HEK293 (cell line): Measurements from ENCODE around the gene IL1RAP.
A peak's percentile ranks its signal among the peaks of the same experiment; 100 is the strongest.

Source experiments
- EGR2 ChIP-seq: fragments of 450-650 bp; formaldehyde crosslinking; IDR thresholded peaks from 2 replicates; pipeline ENCODE4 v1.5.1; 2016; ENCODE audit warnings: low read depth, missing biosample characterization, missing genetic modification characterization
- ZNF324 ChIP-seq: fragments of 450-650 bp; formaldehyde crosslinking; IDR thresholded peaks from 2 replicates; pipeline ENCODE4 v1.5.1; 2016; ENCODE audit warnings: missing biosample characterization, missing genetic modification characterization
- ZNF530 ChIP-seq: fragments of 450-650 bp; formaldehyde crosslinking; IDR thresholded peaks from 2 replicates; pipeline ENCODE4 v1.5.1; 2016; ENCODE audit warnings: low read depth, missing biosample characterization, missing genetic modification characterization
- ZNF560 ChIP-seq: fragments of 450-650 bp; formaldehyde crosslinking; IDR thresholded peaks from 2 replicates; pipeline ENCODE4 v1.5.1; 2017; ENCODE audit warnings: missing biosample characterization, missing genetic modification characterization, borderline replicate concordance
- ZNF658 ChIP-seq: fragments of 450-650 bp; formaldehyde crosslinking; IDR thresholded peaks from 2 replicates; pipeline ENCODE4; 2016; ENCODE audit warnings: missing biosample characterization, missing genetic modification characterization
- ZNF837 ChIP-seq: fragments of 450-650 bp; formaldehyde crosslinking; IDR thresholded peaks from 2 replicates; pipeline ENCODE4 v1.5.1; 2016; ENCODE audit warnings: missing biosample characterization, missing genetic modification characterization
- TF ChIP-seq, protein P1 (sequence below): fragments of 450-650 bp; formaldehyde crosslinking; IDR thresholded peaks from 2 replicates; pipeline ENCODE4 v1.5.1; 2016; ENCODE audit warnings: missing biosample characterization, missing genetic modification characterization
- TF ChIP-seq, protein P2 (sequence below): fragments of 450-650 bp; formaldehyde crosslinking; IDR thresholded peaks from 2 replicates; pipeline ENCODE4 v1.5.1; 2016; ENCODE audit warnings: missing biosample characterization, missing genetic modification characterization
- TF ChIP-seq, protein P3 (sequence below): fragments of 450-650 bp; formaldehyde crosslinking; IDR thresholded peaks from 2 replicates; pipeline ENCODE4 v1.5.1; 2016; ENCODE audit warnings: missing biosample characterization, missing genetic modification characterization
- TF ChIP-seq, protein P4 (sequence below): fragments of 450-650 bp; formaldehyde crosslinking; IDR thresholded peaks from 2 replicates; pipeline ENCODE4 v1.5.0; 2017; ENCODE audit warnings: missing biosample characterization, missing genetic modification characterization, borderline replicate concordance

DNA sequence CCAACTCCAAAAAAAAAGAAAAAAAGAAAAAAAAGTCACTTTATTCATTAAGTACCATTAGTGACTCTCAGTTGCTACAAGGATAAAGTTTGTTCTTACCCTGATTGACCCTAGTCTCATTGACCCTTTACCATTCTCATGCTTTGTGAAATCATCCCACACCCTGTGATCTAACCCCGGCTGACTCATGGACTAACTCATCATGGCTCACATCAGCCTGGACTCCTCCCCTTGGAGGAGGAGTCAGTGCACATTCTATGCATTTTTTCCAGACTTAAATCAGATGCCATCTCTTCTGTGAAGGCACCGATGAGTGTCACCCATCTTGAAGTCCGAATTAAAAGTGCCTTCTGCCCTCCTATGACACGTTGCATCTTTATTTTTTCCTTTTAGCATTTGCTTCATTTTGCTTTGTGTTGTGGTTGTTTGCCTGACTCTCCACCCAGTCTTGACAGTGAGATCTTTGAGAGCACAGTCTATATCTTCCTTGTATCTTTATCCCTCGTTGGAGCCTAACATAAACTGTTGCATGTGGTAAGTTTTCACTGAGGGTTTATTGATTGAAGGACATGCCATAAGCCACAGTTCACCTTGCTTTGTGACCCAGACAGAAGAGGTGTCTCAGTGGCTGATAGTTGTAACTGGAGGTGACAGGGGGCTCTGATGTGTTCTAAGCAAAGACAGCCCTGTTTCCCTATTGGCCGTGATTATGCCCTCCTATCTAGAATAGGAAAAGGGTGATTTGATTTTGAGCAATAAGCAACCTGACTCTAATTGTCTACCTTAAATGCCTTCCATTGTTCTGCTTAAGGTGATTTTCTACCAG lies 72.1 kb downstream of the IL1RAP start:
- TF ChIP-seq, protein P1, sequence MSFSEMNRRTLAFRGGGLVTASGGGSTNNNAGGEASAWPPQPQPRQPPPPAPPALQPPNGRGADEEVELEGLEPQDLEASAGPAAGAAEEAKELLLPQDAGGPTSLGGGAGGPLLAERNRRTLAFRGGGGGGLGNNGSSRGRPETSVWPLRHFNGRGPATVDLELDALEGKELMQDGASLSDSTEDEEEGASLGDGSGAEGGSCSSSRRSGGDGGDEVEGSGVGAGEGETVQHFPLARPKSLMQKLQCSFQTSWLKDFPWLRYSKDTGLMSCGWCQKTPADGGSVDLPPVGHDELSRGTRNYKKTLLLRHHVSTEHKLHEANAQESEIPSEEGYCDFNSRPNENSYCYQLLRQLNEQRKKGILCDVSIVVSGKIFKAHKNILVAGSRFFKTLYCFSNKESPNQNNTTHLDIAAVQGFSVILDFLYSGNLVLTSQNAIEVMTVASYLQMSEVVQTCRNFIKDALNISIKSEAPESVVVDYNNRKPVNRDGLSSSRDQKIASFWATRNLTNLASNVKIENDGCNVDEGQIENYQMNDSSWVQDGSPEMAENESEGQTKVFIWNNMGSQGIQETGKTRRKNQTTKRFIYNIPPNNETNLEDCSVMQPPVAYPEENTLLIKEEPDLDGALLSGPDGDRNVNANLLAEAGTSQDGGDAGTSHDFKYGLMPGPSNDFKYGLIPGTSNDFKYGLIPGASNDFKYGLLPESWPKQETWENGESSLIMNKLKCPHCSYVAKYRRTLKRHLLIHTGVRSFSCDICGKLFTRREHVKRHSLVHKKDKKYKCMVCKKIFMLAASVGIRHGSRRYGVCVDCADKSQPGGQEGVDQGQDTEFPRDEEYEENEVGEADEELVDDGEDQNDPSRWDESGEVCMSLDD (tag by site-specific recombination): no peak
- TF ChIP-seq ZNF324 (tag by site-specific recombination): peak; percentile 47
- TF ChIP-seq ZNF560 (tag by site-specific recombination): no peak
- TF ChIP-seq, protein P2, sequence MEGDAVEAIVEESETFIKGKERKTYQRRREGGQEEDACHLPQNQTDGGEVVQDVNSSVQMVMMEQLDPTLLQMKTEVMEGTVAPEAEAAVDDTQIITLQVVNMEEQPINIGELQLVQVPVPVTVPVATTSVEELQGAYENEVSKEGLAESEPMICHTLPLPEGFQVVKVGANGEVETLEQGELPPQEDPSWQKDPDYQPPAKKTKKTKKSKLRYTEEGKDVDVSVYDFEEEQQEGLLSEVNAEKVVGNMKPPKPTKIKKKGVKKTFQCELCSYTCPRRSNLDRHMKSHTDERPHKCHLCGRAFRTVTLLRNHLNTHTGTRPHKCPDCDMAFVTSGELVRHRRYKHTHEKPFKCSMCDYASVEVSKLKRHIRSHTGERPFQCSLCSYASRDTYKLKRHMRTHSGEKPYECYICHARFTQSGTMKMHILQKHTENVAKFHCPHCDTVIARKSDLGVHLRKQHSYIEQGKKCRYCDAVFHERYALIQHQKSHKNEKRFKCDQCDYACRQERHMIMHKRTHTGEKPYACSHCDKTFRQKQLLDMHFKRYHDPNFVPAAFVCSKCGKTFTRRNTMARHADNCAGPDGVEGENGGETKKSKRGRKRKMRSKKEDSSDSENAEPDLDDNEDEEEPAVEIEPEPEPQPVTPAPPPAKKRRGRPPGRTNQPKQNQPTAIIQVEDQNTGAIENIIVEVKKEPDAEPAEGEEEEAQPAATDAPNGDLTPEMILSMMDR (tag by site-specific recombination): no peak
- TF ChIP-seq, protein P3, sequence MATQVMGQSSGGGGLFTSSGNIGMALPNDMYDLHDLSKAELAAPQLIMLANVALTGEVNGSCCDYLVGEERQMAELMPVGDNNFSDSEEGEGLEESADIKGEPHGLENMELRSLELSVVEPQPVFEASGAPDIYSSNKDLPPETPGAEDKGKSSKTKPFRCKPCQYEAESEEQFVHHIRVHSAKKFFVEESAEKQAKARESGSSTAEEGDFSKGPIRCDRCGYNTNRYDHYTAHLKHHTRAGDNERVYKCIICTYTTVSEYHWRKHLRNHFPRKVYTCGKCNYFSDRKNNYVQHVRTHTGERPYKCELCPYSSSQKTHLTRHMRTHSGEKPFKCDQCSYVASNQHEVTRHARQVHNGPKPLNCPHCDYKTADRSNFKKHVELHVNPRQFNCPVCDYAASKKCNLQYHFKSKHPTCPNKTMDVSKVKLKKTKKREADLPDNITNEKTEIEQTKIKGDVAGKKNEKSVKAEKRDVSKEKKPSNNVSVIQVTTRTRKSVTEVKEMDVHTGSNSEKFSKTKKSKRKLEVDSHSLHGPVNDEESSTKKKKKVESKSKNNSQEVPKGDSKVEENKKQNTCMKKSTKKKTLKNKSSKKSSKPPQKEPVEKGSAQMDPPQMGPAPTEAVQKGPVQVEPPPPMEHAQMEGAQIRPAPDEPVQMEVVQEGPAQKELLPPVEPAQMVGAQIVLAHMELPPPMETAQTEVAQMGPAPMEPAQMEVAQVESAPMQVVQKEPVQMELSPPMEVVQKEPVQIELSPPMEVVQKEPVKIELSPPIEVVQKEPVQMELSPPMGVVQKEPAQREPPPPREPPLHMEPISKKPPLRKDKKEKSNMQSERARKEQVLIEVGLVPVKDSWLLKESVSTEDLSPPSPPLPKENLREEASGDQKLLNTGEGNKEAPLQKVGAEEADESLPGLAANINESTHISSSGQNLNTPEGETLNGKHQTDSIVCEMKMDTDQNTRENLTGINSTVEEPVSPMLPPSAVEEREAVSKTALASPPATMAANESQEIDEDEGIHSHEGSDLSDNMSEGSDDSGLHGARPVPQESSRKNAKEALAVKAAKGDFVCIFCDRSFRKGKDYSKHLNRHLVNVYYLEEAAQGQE (tag by site-specific recombination): no peak
- TF ChIP-seq EGR2 (tag by site-specific recombination): no peak
- TF ChIP-seq ZNF530: no peak
- no peak for TF ChIP-seq ZNF837 (tag by site-specific recombination)
- TF ChIP-seq, protein P4, sequence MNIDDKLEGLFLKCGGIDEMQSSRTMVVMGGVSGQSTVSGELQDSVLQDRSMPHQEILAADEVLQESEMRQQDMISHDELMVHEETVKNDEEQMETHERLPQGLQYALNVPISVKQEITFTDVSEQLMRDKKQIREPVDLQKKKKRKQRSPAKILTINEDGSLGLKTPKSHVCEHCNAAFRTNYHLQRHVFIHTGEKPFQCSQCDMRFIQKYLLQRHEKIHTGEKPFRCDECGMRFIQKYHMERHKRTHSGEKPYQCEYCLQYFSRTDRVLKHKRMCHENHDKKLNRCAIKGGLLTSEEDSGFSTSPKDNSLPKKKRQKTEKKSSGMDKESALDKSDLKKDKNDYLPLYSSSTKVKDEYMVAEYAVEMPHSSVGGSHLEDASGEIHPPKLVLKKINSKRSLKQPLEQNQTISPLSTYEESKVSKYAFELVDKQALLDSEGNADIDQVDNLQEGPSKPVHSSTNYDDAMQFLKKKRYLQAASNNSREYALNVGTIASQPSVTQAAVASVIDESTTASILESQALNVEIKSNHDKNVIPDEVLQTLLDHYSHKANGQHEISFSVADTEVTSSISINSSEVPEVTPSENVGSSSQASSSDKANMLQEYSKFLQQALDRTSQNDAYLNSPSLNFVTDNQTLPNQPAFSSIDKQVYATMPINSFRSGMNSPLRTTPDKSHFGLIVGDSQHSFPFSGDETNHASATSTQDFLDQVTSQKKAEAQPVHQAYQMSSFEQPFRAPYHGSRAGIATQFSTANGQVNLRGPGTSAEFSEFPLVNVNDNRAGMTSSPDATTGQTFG (tag by site-specific recombination): no peak
- TF ChIP-seq ZNF658: no peak
